IMR-90 (cell line): ENCODE measurements around the gene SERTAD4. TPM values are rescaled to one million over a fixed set of nuclear protein-coding genes. Genes with fewer than 3 reads are reported as not detected.

Experiments used
- ATAC-seq: fragments of 200-7000 bp; cut with Tn5 transposase; 2 replicates; pipeline ENCODE4 v1.9.1; 2020; ENCODE audit warnings: low read depth, mild to moderate bottlenecking, moderate library complexity
- BruUV-seq: library from RNA; stranded (reverse); fragments of 400-500 nt; replicated peaks from 2 replicates; lab custom pipeline; 2021; lab: Mats Ljungman, UMichigan
- CTCF ChIA-PET: fragments of 300-600 bp; formaldehyde crosslinking; extraction: SDS; loops from one replicate; lab custom pipeline; 2021; ENCODE audit warnings: antibody characterized with exemption; lab: Yijun Ruan, JAX
- POLR2A ChIA-PET: fragments of 300-600 bp; sonication (Branson Sonifier 250); formaldehyde crosslinking; loops from one replicate; lab custom pipeline; 2022; ENCODE audit warnings: antibody characterized with exemption; ENCODE audit not compliant: unreplicated experiment; lab: Charles Lee
- DNase-seq: peaks from one replicate; pipeline ENCODE4 v3.0.0; 2013
- H2AFZ ChIP-seq: replicated peaks from 2 replicates; pipeline ENCODE3; 2013; ENCODE audit warnings: low read length, mild to moderate bottlenecking; ENCODE audit not compliant: poor library complexity
- H2AK5ac ChIP-seq: 2 replicates; pipeline ENCODE4 v1.6.1; 2013; ENCODE audit warnings: low read depth, low read length, inconsistent platforms
- H2AK9ac ChIP-seq: replicated peaks from 2 replicates; pipeline ENCODE3; 2013; ENCODE audit warnings: mild to moderate bottlenecking, low read depth, low read length, moderate library complexity; ENCODE audit not compliant: poor library complexity
- H2BK120ac ChIP-seq: 2 replicates; pipeline ENCODE4 v1.6.1; 2013; ENCODE audit warnings: low read depth, low read length, inconsistent platforms
- H2BK15ac ChIP-seq: 3 replicates; pipeline ENCODE4 v1.6.1; 2013; ENCODE audit warnings: low read depth, low read length, inconsistent platforms
- H2BK20ac ChIP-seq: 2 replicates; pipeline ENCODE4 v1.6.1; 2013; ENCODE audit warnings: low read depth, mild to moderate bottlenecking, inconsistent platforms, low read length, moderate library complexity
- H2BK5ac ChIP-seq: 2 replicates; pipeline ENCODE4 v1.6.1; 2013; ENCODE audit warnings: mild to moderate bottlenecking, low read depth, low read length, inconsistent platforms; ENCODE audit not compliant: poor library complexity, severe bottlenecking
- H3K14ac ChIP-seq: replicated peaks from 2 replicates; pipeline ENCODE4 v1.6.1; 2013; ENCODE audit warnings: low read depth, low read length, inconsistent platforms
- H3K18ac ChIP-seq: 2 replicates; pipeline ENCODE4 v1.6.1; 2013; ENCODE audit warnings: low read depth, low read length, control low read depth
- H3K23ac ChIP-seq: 2 replicates; pipeline ENCODE4 v1.6.1; 2013; ENCODE audit warnings: low read depth, low read length, inconsistent platforms
- H3K27ac ChIP-seq: 2 replicates; pipeline ENCODE4 v1.5.1; 2013; ENCODE audit warnings: mild to moderate bottlenecking, control low read depth, low read length; ENCODE audit not compliant: insufficient read depth
- H3K27me3 ChIP-seq: 2 replicates; pipeline ENCODE4 v1.6.1; 2013; ENCODE audit warnings: low read length; ENCODE audit not compliant: control insufficient read depth, insufficient read depth
- H3K36me3 ChIP-seq: 2 replicates; pipeline ENCODE4 v1.6.1; 2013; ENCODE audit warnings: low read length, mixed read lengths; ENCODE audit not compliant: control insufficient read depth, insufficient read depth
- H3K4ac ChIP-seq: 2 replicates; pipeline ENCODE4 v1.6.1; 2013; ENCODE audit warnings: low read depth, low read length, inconsistent platforms
- H3K4me1 ChIP-seq: 2 replicates; pipeline ENCODE4 v1.6.1; 2013; ENCODE audit warnings: low read length, mixed read lengths; ENCODE audit not compliant: control insufficient read depth, insufficient read depth
- H3K4me2 ChIP-seq: 2 replicates; pipeline ENCODE4 v1.6.1; 2013; ENCODE audit warnings: low read depth, mild to moderate bottlenecking, control low read depth, low read length, moderate library complexity
- H3K4me3 ChIP-seq: 2 replicates; pipeline ENCODE4 v1.5.1; 2013; ENCODE audit warnings: low read depth, mild to moderate bottlenecking, control low read depth, low read length, moderate library complexity; ENCODE audit not compliant: insufficient read depth
- H3K56ac ChIP-seq: 2 replicates; pipeline ENCODE4 v1.6.1; 2013; ENCODE audit warnings: low read length, inconsistent platforms; ENCODE audit not compliant: insufficient read depth; ENCODE audit errors: extremely low read depth
- H3K79me1 ChIP-seq, 2 experiments: 2 replicates each; pipeline ENCODE4 v1.6.1; 2013; ENCODE audit warnings: low read length in 2 of 2, inconsistent platforms in 1 of 2, low read depth in 1 of 2
- H3K9ac ChIP-seq: 2 replicates; pipeline ENCODE4 v1.6.1; 2013; ENCODE audit warnings: low read depth, low read length, control low read depth
- H3K9me1 ChIP-seq: 2 replicates; pipeline ENCODE4 v1.6.1; 2013; ENCODE audit warnings: low read length, inconsistent platforms; ENCODE audit not compliant: insufficient read depth
- H3K9me3 ChIP-seq: 2 replicates; pipeline ENCODE4 v1.6.1; 2013; ENCODE audit warnings: low read length; ENCODE audit not compliant: control insufficient read depth, insufficient read depth
- H4K20me1 ChIP-seq: 2 replicates; pipeline ENCODE4 v1.6.1; 2013; ENCODE audit warnings: low read length, inconsistent platforms; ENCODE audit not compliant: insufficient read depth
- H4K5ac ChIP-seq: 2 replicates; pipeline ENCODE4 v1.6.1; 2013; ENCODE audit warnings: mild to moderate bottlenecking, low read depth, low read length, control low read depth
- H4K8ac ChIP-seq, 2 experiments: 2 replicates each; pipeline ENCODE4 v1.6.1; 2013; ENCODE audit warnings: low read depth in 2 of 2, low read length in 2 of 2, control low read depth in 1 of 2, inconsistent platforms in 1 of 2
- H4K91ac ChIP-seq: 2 replicates; pipeline ENCODE4 v1.6.1; 2013; ENCODE audit warnings: low read depth, low read length, inconsistent platforms; ENCODE audit not compliant: insufficient read depth
- BHLHE40 ChIP-seq: fragments of 150-350 bp; IDR thresholded peaks from 2 replicates; pipeline ENCODE4 v1.6.1; 2016; ENCODE audit warnings: mild to moderate bottlenecking, low read depth, low read length
- CEBPB ChIP-seq: IDR thresholded peaks from 2 replicates; pipeline ENCODE4 v1.6.1; 2012; ENCODE audit warnings: low read depth, low read length, improper control_type of control experiment
- CHD1 ChIP-seq: IDR thresholded peaks from 2 replicates; pipeline ENCODE4 v1.6.1; 2012; ENCODE audit warnings: low read depth, low read length, improper control_type of control experiment
- FOS ChIP-seq: fragments of 150-350 bp; IDR thresholded peaks from 2 replicates; pipeline ENCODE4 v1.6.1; 2016; ENCODE audit warnings: low read depth, low read length
- MAFK ChIP-seq: IDR thresholded peaks from 2 replicates; pipeline ENCODE4 v1.6.1; 2012; ENCODE audit warnings: low read depth, low read length, improper control_type of control experiment
- MAZ ChIP-seq: IDR thresholded peaks from 2 replicates; pipeline ENCODE4 v1.6.1; 2012; ENCODE audit warnings: low read depth, mild to moderate bottlenecking, low read length, improper control_type of control experiment, moderate library complexity, borderline replicate concordance
- MXI1 ChIP-seq: IDR thresholded peaks from 2 replicates; pipeline ENCODE4 v1.6.1; 2012; ENCODE audit warnings: low read depth, mild to moderate bottlenecking, low read length, moderate library complexity, borderline replicate concordance
- NFE2L2 ChIP-seq: fragments of 150-350 bp; IDR thresholded peaks from 2 replicates; pipeline ENCODE4 v1.6.1; 2016; ENCODE audit warnings: low read depth, mild to moderate bottlenecking, low read length
- POLR2A ChIP-seq: IDR thresholded peaks from 2 replicates; pipeline ENCODE4 v1.6.1; 2012; ENCODE audit warnings: mild to moderate bottlenecking, low read depth, low read length
- RAD21 ChIP-seq: IDR thresholded peaks from 2 replicates; pipeline ENCODE4 v1.6.1; 2012; ENCODE audit warnings: low read length, improper control_type of control experiment
- RCOR1 ChIP-seq: IDR thresholded peaks from 2 replicates; pipeline ENCODE4 v1.6.1; 2012; ENCODE audit warnings: mild to moderate bottlenecking, low read length, improper control_type of control experiment; ENCODE audit not compliant: insufficient replicate concordance
- RFX5 ChIP-seq: IDR thresholded peaks from 2 replicates; pipeline ENCODE4 v1.8.0; 2012; ENCODE audit warnings: low read depth, mild to moderate bottlenecking, low read length, moderate library complexity
- SMC3 ChIP-seq: fragments of 150-350 bp; IDR thresholded peaks from 2 replicates; pipeline ENCODE4 v1.6.1; 2016; ENCODE audit warnings: low read depth, mild to moderate bottlenecking, antibody characterized with exemption, low read length, moderate library complexity
- WGBS, 2 experiments: methylation state at CpG; one replicate each; pipeline versions ENCODE4 v1.1.5 to v1.1.7; 2013; ENCODE audit warnings: missing lambda C conversion rate in 2 of 2; ENCODE audit not compliant: insufficient read length in 1 of 2; ENCODE audit errors: extremely low coverage in 2 of 2; 5-methylcytosine and 5-hydroxymethylcytosine counted together
- dilution Hi-C: fragments of 300-500 bp; cut with HindIII; formaldehyde crosslinking; loops from one replicate; pipeline ENCODE4 v1.14.3; 2018; ENCODE audit warnings: low sequenced_read_pairs; ENCODE audit not compliant: unreplicated experiment
- in situ Hi-C: fragments of 300-500 bp; cut with MboI; formaldehyde crosslinking; loops from 3 replicates; pipeline ENCODE4 v1.14.3; 2019; ENCODE audit warnings: low sequenced_read_pairs, inconsistent platforms, mixed read lengths
- intact Hi-C: fragments of 100-400 bp; cut with micrococcal nuclease; formaldehyde crosslinking; loops from 2 replicates; pipeline ENCODE4 v1.10.0; 2022
- polyA plus RNA-seq, 3 experiments: library from polyadenylated mRNA; depleted of rRNA; stranded (reverse); fragments of >200 nt; gene quantifications; 2 replicates each; pipeline ENCODE4 v1.2.3, GENCODE V29; 2012; ENCODE audit warnings: low replicate concordance in 1 of 3
- total RNA-seq: library from RNA; depleted of rRNA; stranded (reverse); fragments of >200 nt; gene quantifications from 2 replicates; pipeline ENCODE4 v1.2.3, GENCODE V29; 2012
- TF ChIP-seq, protein P1 (sequence below): fragments of 150-350 bp; IDR thresholded peaks from 2 replicates; pipeline ENCODE4 v1.6.1; 2016; ENCODE audit warnings: low read depth, mild to moderate bottlenecking, low read length, moderate library complexity, borderline replicate concordance
- TF ChIP-seq, protein P2 (sequence below): conservative IDR thresholded peaks from 2 replicates; pipeline ENCODE4 v1.5.1; 2012; ENCODE audit warnings: mild to moderate bottlenecking, low read depth, low read length, improper control_type of control experiment
- TF ChIP-seq, protein P3 (sequence below): fragments of 150-350 bp; IDR thresholded peaks from 2 replicates; pipeline ENCODE4 v1.6.1; 2017; ENCODE audit warnings: mild to moderate bottlenecking, antibody characterized with exemption, low read length, low read depth

SERTAD4 gene
- total and polyA plus RNA-seq, 2 of the 4 experiments (the other 2 are of a cell fraction) = under 0.01 to 0.22 TPM

DNA sequence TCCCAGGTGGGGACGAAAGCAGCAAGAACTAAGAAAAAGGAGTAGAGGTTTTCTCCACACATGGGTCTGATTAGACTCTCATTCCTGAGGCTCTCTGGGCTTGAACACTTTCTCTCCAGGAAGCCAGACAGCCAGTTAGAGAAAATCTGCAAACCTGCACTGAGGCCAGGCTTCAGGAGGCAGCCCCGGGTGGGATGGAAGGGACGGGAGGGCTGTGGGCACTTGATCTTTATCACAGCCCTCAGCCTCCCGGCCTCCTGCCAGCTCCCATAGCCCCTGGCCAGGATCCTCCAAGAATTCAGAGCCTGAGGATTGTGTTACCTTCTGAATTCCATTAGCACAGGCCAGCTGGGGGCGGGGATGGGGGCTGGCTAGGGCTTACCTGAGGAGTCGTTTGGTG, 40.1 kb downstream of the SERTAD4 start:
- no peaks in the 10 kb centered on the region for H3K9me3 ChIP-seq
- DNase-seq (no peak), ATAC-seq (no peak)
- H3K56ac ChIP-seq = no peak overlapping the region
- H3K79me1 ChIP-seq = no peaks in the 10 kb centered on the region
- H3K4me3 ChIP-seq = no peak overlapping the region
- H4K5ac ChIP-seq = no peak overlapping the region
- no peak overlapping the region for H3K9ac ChIP-seq
- H3K4ac ChIP-seq = no peak overlapping the region
- TF ChIP-seq POLR2A (no peak), NFE2L2 (no peak), MAZ (no peak), CHD1 (no peak), RFX5 (no peak), SMC3 (no peak), MAFK (no peak), MXI1 (no peak), FOS (no peak), CEBPB (no peak), RAD21 (no peak), BHLHE40 (no peak), RCOR1 (no peak)
- TF ChIP-seq, protein P1, sequence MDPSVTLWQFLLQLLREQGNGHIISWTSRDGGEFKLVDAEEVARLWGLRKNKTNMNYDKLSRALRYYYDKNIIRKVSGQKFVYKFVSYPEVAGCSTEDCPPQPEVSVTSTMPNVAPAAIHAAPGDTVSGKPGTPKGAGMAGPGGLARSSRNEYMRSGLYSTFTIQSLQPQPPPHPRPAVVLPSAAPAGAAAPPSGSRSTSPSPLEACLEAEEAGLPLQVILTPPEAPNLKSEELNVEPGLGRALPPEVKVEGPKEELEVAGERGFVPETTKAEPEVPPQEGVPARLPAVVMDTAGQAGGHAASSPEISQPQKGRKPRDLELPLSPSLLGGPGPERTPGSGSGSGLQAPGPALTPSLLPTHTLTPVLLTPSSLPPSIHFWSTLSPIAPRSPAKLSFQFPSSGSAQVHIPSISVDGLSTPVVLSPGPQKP = no peak
- TF ChIP-seq, protein P2, sequence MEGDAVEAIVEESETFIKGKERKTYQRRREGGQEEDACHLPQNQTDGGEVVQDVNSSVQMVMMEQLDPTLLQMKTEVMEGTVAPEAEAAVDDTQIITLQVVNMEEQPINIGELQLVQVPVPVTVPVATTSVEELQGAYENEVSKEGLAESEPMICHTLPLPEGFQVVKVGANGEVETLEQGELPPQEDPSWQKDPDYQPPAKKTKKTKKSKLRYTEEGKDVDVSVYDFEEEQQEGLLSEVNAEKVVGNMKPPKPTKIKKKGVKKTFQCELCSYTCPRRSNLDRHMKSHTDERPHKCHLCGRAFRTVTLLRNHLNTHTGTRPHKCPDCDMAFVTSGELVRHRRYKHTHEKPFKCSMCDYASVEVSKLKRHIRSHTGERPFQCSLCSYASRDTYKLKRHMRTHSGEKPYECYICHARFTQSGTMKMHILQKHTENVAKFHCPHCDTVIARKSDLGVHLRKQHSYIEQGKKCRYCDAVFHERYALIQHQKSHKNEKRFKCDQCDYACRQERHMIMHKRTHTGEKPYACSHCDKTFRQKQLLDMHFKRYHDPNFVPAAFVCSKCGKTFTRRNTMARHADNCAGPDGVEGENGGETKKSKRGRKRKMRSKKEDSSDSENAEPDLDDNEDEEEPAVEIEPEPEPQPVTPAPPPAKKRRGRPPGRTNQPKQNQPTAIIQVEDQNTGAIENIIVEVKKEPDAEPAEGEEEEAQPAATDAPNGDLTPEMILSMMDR = no peak
- TF ChIP-seq, protein P3, sequence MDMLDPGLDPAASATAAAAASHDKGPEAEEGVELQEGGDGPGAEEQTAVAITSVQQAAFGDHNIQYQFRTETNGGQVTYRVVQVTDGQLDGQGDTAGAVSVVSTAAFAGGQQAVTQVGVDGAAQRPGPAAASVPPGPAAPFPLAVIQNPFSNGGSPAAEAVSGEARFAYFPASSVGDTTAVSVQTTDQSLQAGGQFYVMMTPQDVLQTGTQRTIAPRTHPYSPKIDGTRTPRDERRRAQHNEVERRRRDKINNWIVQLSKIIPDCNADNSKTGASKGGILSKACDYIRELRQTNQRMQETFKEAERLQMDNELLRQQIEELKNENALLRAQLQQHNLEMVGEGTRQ = no peak
- no TSS peak for BruUV-seq
- no peak overlapping the region for H2BK20ac ChIP-seq
- no peaks in the 10 kb centered on the region; the same call in 1 of the 2 replicates for H3K4me1 ChIP-seq
- H2AFZ ChIP-seq = peak overlapping the region; percentile 23
- in situ Hi-C loops (no loop called here), intact Hi-C loops (no loop called here), dilution Hi-C loops (no loop called here)
- H2AK5ac ChIP-seq = no peak overlapping the region
- H3K4me2 ChIP-seq = no peak overlapping the region
- no peak overlapping the region for H2AK9ac ChIP-seq
- no peak overlapping the region for H2BK15ac ChIP-seq
- no peaks in the 10 kb centered on the region for H4K20me1 ChIP-seq
- H2BK120ac ChIP-seq = no peak overlapping the region
- H3K14ac ChIP-seq = no peak overlapping the region
- no peak overlapping the region for H3K27ac ChIP-seq
- H2BK5ac ChIP-seq = no peak overlapping the region
- H3K27me3 ChIP-seq = peaks cover 18% of the 10 kb centered on the region
- no peak overlapping the region for H3K18ac ChIP-seq
- ChIA-PET CTCF (interaction anchor here (0.7 kb wide), 1 partner anchor 22 kb away, joined by 3 read pairs; no protein-coding TSS in a partner anchor), POLR2A (no interaction called here)
- no peaks in the 10 kb centered on the region for H3K9me1 ChIP-seq
- H3K23ac ChIP-seq = no peak overlapping the region
- H3K36me3 ChIP-seq = no peaks in the 10 kb centered on the region
- H4K91ac ChIP-seq = no peak overlapping the region
- no peak overlapping the region for H4K8ac ChIP-seq
- WGBS, 2 experiments = no CpG with 5 or more reads among the region's 6 CpGs
